Measurements from ENCODE around the gene CCKAR.

The CCKAR gene

DNA sequence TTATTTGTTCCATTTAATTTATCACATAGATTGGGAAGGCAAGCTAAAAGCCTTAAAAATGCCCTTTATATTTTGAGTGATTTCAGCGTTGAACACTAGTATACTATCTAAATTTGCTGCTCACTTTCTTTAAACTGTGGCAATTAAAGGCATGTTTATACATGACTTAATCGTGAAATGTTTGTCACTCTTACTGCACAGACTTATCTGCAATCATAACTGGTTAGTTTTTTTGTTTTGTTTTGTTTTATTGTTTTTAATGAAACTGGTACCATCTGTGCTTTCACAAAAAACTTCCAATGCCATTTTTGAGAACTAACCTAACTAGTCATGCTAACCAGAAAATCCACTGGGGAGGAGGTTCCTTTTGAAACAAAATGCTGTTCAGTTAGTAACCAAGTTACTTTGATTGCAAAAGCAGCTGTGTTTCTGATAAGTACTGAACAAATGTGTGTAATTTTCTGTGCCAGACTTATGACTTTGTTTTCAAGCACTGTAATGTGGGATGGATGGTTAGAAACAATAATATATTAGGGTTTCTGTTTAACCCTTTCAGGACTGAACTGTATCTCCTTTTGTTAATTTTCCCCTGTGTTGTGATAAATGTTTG lies 56.1 kb downstream of the CCKAR start:
- Histone ChIP-seq H2AFZ (ENCODE audit: low read length) (no peak overlapping the region), H3K4ac (ENCODE audit: low read length) (no peak overlapping the region), H3K27ac (replicated peaks; ENCODE audit: low read length) (no peak overlapping the region), H2BK5ac (ENCODE audit: low read length) (no peak overlapping the region), H3K23ac (ENCODE audit: low read depth, low read length, poor library complexity) (no peak overlapping the region), H2BK120ac (ENCODE audit: low read depth, low read length) (no peak overlapping the region), H2BK12ac (ENCODE audit: low read length) (no peak overlapping the region), H3K9me3 (replicated peaks in 1 of 2; ENCODE audit: control insufficient read depth in 2 of 2, insufficient read depth in 1 of 2, low read depth in 1 of 2, low read length in 2 of 2) (no peaks in the 10 kb centered on the region), H3K79me1 (ENCODE audit: low read depth, low read length) (no peaks in the 10 kb centered on the region), H4K8ac (ENCODE audit: low read depth, low read length) (no peak overlapping the region), H3K18ac (ENCODE audit: low read length) (no peak overlapping the region), H3K36me3 (replicated peaks in 1 of 2; ENCODE audit: control insufficient read depth in 2 of 2, insufficient read depth in 2 of 2, low read length in 2 of 2) (peaks cover 10 to 93% of the 10 kb centered on the region in 2 donors), H3K14ac (ENCODE audit: low read length) (no peak overlapping the region), H2AK5ac (ENCODE audit: low read depth, low read length) (no peak overlapping the region), H2BK15ac (ENCODE audit: low read length) (no peak overlapping the region), H3K9ac (ENCODE audit: low read depth, low read length, poor library complexity) (no peak overlapping the region), H3K4me2 (ENCODE audit: insufficient read depth, low read length, poor library complexity, severe bottlenecking) (no peak overlapping the region), H3K27me3 (ENCODE audit: control insufficient read depth in 3 of 3, insufficient read depth in 3 of 3, low read depth in 1 of 3, low read length in 3 of 3) (no peaks in the 10 kb centered on the region), H3K4me3 (ENCODE audit: low read length in 2 of 2) (no peak overlapping the region), H4K91ac (ENCODE audit: low read depth, low read length, poor library complexity) (no peak overlapping the region), H3K4me1 (ENCODE audit: control insufficient read depth in 2 of 2, insufficient read depth in 1 of 2, low read depth in 1 of 2, low read length in 2 of 2) (no peaks in the 10 kb centered on the region)
- no peak for DNase-seq (ENCODE audit: low spot score)
- WGBS, 2 donors (ENCODE audit: extremely low coverage in 2 of 2, insufficient read length in 2 of 2, insufficient replicate concordance in 1 of 2) = no CpG with 5 or more reads among the region's 2 CpGs

DNA sequence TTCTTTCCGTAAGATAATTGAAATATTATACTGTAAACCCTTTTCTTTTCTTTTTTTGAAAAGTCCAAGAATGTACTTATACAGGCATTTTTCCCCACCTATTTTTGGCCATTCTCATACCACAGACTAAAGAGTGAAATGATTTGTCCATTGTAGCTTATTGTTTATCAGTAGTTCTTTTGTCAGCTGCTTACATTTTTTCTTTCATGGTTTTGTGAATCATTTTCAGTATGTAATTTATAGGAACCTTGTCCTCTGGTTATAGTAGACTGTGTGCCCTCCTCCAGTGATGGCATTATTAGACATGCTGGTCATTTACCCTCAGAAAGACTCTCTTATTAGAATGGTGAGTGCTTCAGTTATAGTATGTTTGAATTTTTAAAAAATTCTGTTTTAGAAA lies 56.7 kb downstream of the CCKAR start:
- Histone ChIP-seq H2BK15ac (ENCODE audit: low read length) (no peak overlapping the region), H2AK5ac (ENCODE audit: low read depth, low read length) (no peak overlapping the region), H3K27ac (replicated peaks; ENCODE audit: low read length) (no peak overlapping the region), H3K18ac (ENCODE audit: low read length) (no peak overlapping the region), H4K8ac (ENCODE audit: low read depth, low read length) (no peak overlapping the region), H3K9me3 (replicated peaks in 1 of 2; ENCODE audit: control insufficient read depth in 2 of 2, insufficient read depth in 1 of 2, low read depth in 1 of 2, low read length in 2 of 2) (no peaks in the 10 kb centered on the region), H3K4me3 (ENCODE audit: low read length in 2 of 2) (no peak overlapping the region), H3K36me3 (replicated peaks in 1 of 2; ENCODE audit: control insufficient read depth in 2 of 2, insufficient read depth in 2 of 2, low read length in 2 of 2) (peaks cover 10 to 94% of the 10 kb centered on the region in 2 donors), H3K14ac (ENCODE audit: low read length) (no peak overlapping the region), H2BK120ac (ENCODE audit: low read depth, low read length) (no peak overlapping the region), H3K79me1 (ENCODE audit: low read depth, low read length) (no peaks in the 10 kb centered on the region), H2BK12ac (ENCODE audit: low read length) (no peak overlapping the region), H2AFZ (ENCODE audit: low read length) (no peak overlapping the region), H3K27me3 (ENCODE audit: control insufficient read depth in 3 of 3, insufficient read depth in 3 of 3, low read depth in 1 of 3, low read length in 3 of 3) (no peaks in the 10 kb centered on the region), H3K9ac (ENCODE audit: low read depth, low read length, poor library complexity) (no peak overlapping the region), H3K4me2 (ENCODE audit: insufficient read depth, low read length, poor library complexity, severe bottlenecking) (no peak overlapping the region), H3K23ac (ENCODE audit: low read depth, low read length, poor library complexity) (no peak overlapping the region), H2BK5ac (ENCODE audit: low read length) (no peak overlapping the region), H4K91ac (ENCODE audit: low read depth, low read length, poor library complexity) (no peak overlapping the region), H3K4me1 (ENCODE audit: control insufficient read depth in 2 of 2, insufficient read depth in 1 of 2, low read depth in 1 of 2, low read length in 2 of 2) (no peaks in the 10 kb centered on the region), H3K4ac (ENCODE audit: low read length) (no peak overlapping the region)
- WGBS, 2 donors (ENCODE audit: extremely low coverage in 2 of 2, insufficient read length in 2 of 2, insufficient replicate concordance in 1 of 2) = no CpG with 5 or more reads among the region's 1 CpG
- DNase-seq (ENCODE audit: low spot score) = no peak

DNA sequence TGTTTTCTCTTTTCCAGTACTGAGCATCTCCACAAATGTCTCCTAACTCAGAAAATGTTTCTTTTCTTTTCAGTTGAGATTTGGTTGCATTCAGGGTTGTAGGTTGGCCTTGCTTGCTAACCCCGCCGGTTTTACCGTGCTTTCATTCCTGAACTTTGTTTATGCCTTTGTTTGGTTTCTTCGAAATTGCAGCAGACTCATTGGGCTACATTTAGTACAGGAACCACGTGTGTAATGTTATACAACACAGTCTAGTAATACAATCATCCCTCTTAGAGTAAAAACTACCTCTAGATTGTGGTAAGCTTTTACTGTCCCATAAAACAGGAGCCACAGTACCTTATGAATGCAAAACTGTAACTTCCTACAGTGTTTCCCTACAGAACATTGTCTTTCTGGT lies 57.9 kb downstream of the CCKAR start:
- no peak overlapping the region for H3K23ac ChIP-seq (ENCODE audit: low read depth, low read length, poor library complexity)
- H3K9me3 ChIP-seq (replicated peaks in 1 of 2; ENCODE audit: control insufficient read depth in 2 of 2, insufficient read depth in 1 of 2, low read depth in 1 of 2, low read length in 2 of 2) = no peaks in the 10 kb centered on the region
- H3K9ac ChIP-seq (ENCODE audit: low read depth, low read length, poor library complexity) = no peak overlapping the region
- no peak overlapping the region for H3K4me2 ChIP-seq (ENCODE audit: insufficient read depth, low read length, poor library complexity, severe bottlenecking)
- peaks cover 10 to 94% of the 10 kb centered on the region in 2 donors for H3K36me3 ChIP-seq (replicated peaks in 1 of 2; ENCODE audit: control insufficient read depth in 2 of 2, insufficient read depth in 2 of 2, low read length in 2 of 2)
- H2AFZ ChIP-seq (ENCODE audit: low read length) = no peak overlapping the region
- H4K8ac ChIP-seq (ENCODE audit: low read depth, low read length) = no peak overlapping the region
- H2BK12ac ChIP-seq (ENCODE audit: low read length) = no peak overlapping the region
- H3K79me1 ChIP-seq (ENCODE audit: low read depth, low read length) = no peaks in the 10 kb centered on the region
- no peak overlapping the region for H3K14ac ChIP-seq (ENCODE audit: low read length)
- H2BK120ac ChIP-seq (ENCODE audit: low read depth, low read length) = no peak overlapping the region
- H3K27me3 ChIP-seq (ENCODE audit: control insufficient read depth in 3 of 3, insufficient read depth in 3 of 3, low read depth in 1 of 3, low read length in 3 of 3) = no peaks in the 10 kb centered on the region
- WGBS, 2 donors (ENCODE audit: extremely low coverage in 2 of 2, insufficient read length in 2 of 2, insufficient replicate concordance in 1 of 2) = no CpG with 5 or more reads among the region's 5 CpGs
- no peak overlapping the region for H3K4ac ChIP-seq (ENCODE audit: low read length)
- no peak overlapping the region for H2AK5ac ChIP-seq (ENCODE audit: low read depth, low read length)
- no peak overlapping the region for H3K18ac ChIP-seq (ENCODE audit: low read length)
- H4K91ac ChIP-seq (ENCODE audit: low read depth, low read length, poor library complexity) = no peak overlapping the region
- H3K27ac ChIP-seq (replicated peaks; ENCODE audit: low read length) = no peak overlapping the region
- H3K4me1 ChIP-seq (ENCODE audit: control insufficient read depth in 2 of 2, insufficient read depth in 1 of 2, low read depth in 1 of 2, low read length in 2 of 2) = no peaks in the 10 kb centered on the region
- no peak overlapping the region for H2BK15ac ChIP-seq (ENCODE audit: low read length)
- no peak overlapping the region for H3K4me3 ChIP-seq (ENCODE audit: low read length in 2 of 2)
- DNase-seq (ENCODE audit: low spot score) = no peak
- H2BK5ac ChIP-seq (ENCODE audit: low read length) = no peak overlapping the region

DNA sequence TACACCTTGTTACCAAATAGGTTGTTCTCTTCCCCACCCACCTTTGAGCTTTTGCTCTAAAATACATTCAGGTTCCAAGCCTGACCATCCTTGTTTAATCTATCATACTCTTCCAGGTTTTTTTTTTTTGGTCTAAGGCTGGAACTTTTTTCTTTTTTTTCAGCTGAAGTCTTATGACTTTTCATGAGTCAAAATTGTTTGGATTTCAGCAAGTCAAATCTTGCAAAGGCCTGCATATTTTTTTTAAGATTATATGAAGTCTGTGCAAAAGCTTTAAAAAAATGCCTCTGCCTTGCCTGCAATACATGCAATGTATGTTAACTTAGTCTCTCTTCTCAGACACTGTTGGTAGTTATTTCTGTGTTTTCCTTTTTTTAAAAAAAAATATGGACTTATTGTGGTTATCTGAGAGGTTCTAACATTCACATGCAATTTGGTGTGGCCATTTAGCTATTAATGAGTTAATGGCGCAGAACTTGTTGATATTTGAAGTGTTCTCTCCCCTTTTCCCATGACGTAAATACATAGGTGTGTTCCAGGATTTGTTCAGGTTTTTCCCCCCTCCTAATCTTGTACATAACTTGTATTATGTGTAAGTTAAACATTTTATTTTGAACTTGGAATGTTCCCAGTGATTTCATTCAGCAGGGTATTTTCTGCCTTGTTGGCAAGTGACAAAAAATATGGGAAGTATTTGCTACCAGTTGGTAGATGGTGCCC lies 58.7 kb downstream of the CCKAR start:
- Histone ChIP-seq H2AK5ac (ENCODE audit: low read depth, low read length) (no peak overlapping the region), H2AFZ (ENCODE audit: low read length) (no peak overlapping the region), H3K9ac (ENCODE audit: low read depth, low read length, poor library complexity) (no peak overlapping the region), H3K18ac (ENCODE audit: low read length) (no peak overlapping the region), H3K23ac (ENCODE audit: low read depth, low read length, poor library complexity) (no peak overlapping the region), H4K8ac (ENCODE audit: low read depth, low read length) (no peak overlapping the region), H3K4ac (ENCODE audit: low read length) (no peak overlapping the region), H4K91ac (ENCODE audit: low read depth, low read length, poor library complexity) (no peak overlapping the region), H2BK15ac (ENCODE audit: low read length) (no peak overlapping the region), H3K79me1 (ENCODE audit: low read depth, low read length) (no peaks in the 10 kb centered on the region), H2BK12ac (ENCODE audit: low read length) (no peak overlapping the region), H3K4me3 (ENCODE audit: low read length in 2 of 2) (no peak overlapping the region), H2BK5ac (ENCODE audit: low read length) (no peak overlapping the region), H3K14ac (ENCODE audit: low read length) (no peak overlapping the region), H3K9me3 (replicated peaks in 1 of 2; ENCODE audit: control insufficient read depth in 2 of 2, insufficient read depth in 1 of 2, low read depth in 1 of 2, low read length in 2 of 2) (no peaks in the 10 kb centered on the region), H2BK120ac (ENCODE audit: low read depth, low read length) (no peak overlapping the region), H3K4me2 (ENCODE audit: insufficient read depth, low read length, poor library complexity, severe bottlenecking) (no peak overlapping the region), H3K27me3 (ENCODE audit: control insufficient read depth in 3 of 3, insufficient read depth in 3 of 3, low read depth in 1 of 3, low read length in 3 of 3) (no peaks in the 10 kb centered on the region), H3K27ac (replicated peaks; ENCODE audit: low read length) (no peak overlapping the region), H3K36me3 (replicated peaks in 1 of 2; ENCODE audit: control insufficient read depth in 2 of 2, insufficient read depth in 2 of 2, low read length in 2 of 2) (peaks cover 14 to 97% of the 10 kb centered on the region in 2 donors), H3K4me1 (ENCODE audit: control insufficient read depth in 2 of 2, insufficient read depth in 1 of 2, low read depth in 1 of 2, low read length in 2 of 2) (no peaks in the 10 kb centered on the region)
- DNase-seq (ENCODE audit: low spot score) = no peak
- WGBS, 2 donors (ENCODE audit: extremely low coverage in 2 of 2, insufficient read length in 2 of 2, insufficient replicate concordance in 1 of 2) = no CpG with 5 or more reads among the region's 2 CpGs

Measured in neuronal stem cell (in vitro differentiated cells).